Suppressor macrophage (primary cell): Measurements from ENCODE around the gene EIF3I.

Source experiments
- DNase-seq, 4 experiments: peaks; one replicate each; pipeline ENCODE4 v3.0.0-alpha.2; 2020 to 2022
- total RNA-seq, 17 experiments: gene quantifications; one replicate each; lab custom pipeline; 2026; ENCODE audit warnings: mixed read lengths in 6 of 17, inconsistent platforms in 3 of 17; lab: John Stamatoyannopoulos, UW

Gene EIF3I
- 74.1 to 172 (median 127) reads per million in 17 experiments for total RNA-seq

- DNase-seq, result peak; percentile 93 to 96 (median 96)
Measured at GRCh38 chr1:32221980-32222755, at the start of gene EIF3I, which contains the start of gene TMEM234. Gene EIF3I (plus strand): TSS chr1:32222407. CDS start chr1:32222442, 35 bp downstream. Gene TMEM234 (minus strand): TSS chr1:32222353. CDS start chr1:32222322, 31 bp downstream.

GRCh38 chr1:32172621-32173245 is 49.5 kb upstream of the EIF3I start:
- DNase-seq, result no peak

- peak; percentile 19 to 63 (median 53) for DNase-seq
Measured at GRCh38 chr1:32178380-32179192, 43.6 kb upstream of the EIF3I start.

- no peak for DNase-seq
Measured at GRCh38 chr1:32179193-32179442, 43.1 kb upstream of the EIF3I start.

GRCh38 chr1:32179443-32180185 is 42.6 kb upstream of the EIF3I start, which contains the start of gene TXLNA:
Gene TXLNA (plus strand): TSS chr1:32179675. CDS start chr1:32180346, 671 bp downstream.
- DNase-seq, result peak; percentile 94 to 98 (median 96)

- DNase-seq, result peak; percentile 48 to 75 (median 62)
Measured at GRCh38 chr1:32180186-32181060, 41.8 kb upstream of the EIF3I start.

- no peak for DNase-seq
Measured at GRCh38 chr1:32181065-32181464, 41.1 kb upstream of the EIF3I start.

DNA sequence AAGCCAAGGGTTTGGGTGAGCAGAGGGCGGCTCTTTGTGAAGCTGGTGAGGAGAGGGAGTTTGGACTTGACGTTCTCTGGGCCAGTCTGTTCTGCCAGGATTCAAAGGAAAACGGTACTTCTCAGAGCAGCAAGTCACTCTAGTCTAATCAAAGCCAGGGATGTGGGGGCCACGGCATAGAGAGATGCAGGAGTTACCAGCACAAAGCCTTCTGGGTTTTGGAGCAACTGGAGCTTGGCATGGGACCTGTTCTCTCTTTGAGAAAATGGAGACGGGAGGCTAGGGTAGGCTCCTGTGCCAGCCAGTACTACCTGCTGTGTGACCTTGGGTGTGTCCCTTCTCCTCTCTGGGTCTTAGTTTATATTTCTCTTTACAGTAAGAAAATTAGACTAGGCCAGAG is 40.6 kb upstream of the EIF3I start:
- DNase-seq, result no peak

- no peak for DNase-seq
Measured at GRCh38 chr1:32182060-32182459, 40.1 kb upstream of the EIF3I start.

DNA sequence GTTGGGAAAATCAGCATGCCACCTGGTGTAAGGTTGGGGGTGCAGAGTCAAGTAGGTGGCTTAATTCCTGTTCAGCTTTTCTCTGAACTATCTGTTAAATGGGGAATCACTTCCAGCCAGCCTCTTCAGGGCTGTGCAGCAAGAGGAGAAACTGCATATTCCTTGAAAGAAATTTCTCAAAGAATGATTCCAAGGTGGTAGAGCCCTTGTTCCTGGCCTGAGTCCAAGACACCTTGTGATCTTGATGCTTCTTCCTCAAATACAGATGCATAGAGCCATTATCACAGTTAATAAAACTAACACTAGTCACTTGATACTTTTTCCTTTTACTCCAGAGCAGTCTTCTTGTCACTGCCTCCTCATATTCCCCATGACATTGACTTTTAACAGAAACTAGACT is 37.6 kb upstream of the EIF3I start:
- peak; percentile 38 to 57 (median 52) for DNase-seq

DNA sequence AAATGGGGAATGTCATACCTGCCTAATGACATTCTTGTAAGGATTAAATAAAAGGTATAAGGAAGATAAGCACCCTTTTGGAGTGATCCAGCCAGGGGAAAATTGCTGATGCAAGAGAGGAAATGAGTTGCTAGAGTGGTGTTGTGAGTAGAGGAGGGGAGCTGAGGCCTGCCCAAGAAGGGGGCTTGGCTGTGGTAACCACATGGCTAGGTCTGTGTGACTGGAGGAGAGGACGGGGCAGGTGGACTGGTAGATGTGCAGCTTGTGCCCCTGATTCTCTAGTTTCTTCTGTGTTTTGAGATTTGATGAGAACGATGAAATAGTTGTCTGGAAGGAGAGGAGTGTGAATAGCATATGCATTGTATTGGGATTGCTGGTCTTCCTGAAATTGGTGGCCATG is 36.1 kb upstream of the EIF3I start:
- no peak for DNase-seq

DNA sequence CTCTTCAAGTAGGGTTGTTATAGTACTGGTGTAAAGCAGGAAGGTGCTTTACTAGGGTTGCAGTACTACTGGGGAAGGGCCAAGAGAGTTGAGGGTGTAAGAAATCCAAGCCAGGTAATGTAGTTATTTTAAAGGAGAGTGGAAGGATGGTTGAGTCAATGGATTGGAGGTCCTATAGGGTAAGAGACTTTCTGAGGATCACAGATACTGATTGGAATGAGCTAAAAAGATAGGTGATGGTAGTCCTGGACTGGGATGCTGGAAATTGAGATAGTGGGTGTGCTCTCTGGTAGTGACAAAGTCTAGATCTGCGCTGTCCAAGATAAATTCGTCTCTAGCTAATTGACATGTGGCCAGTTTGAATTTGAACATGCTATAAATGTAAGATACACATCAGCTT is 35.7 kb upstream of the EIF3I start:
- DNase-seq, result no peak

- DNase-seq, result no peak
Measured at GRCh38 chr1:32187850-32188249, 34.4 kb upstream of the EIF3I start.

GRCh38 chr1:32192220-32192948 is 29.8 kb upstream of the EIF3I start:
- DNase-seq, result no peak

DNA sequence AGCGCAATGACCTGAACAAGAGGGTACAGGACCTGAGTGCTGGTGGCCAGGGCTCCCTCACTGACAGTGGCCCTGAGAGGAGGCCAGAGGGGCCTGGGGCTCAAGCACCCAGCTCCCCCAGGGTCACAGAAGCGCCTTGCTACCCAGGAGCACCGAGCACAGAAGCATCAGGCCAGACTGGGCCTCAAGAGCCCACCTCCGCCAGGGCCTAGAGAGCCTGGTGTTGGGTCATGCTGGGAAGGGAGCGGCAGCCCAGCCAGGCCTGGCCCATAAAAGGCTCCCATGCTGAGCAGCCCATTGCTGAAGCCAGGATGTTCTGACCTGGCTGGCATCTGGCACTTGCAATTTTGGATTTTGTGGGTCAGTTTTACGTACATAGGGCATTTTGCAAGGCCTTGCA is 27.2 kb upstream of the EIF3I start:
- DNase-seq, result no peak

DNA sequence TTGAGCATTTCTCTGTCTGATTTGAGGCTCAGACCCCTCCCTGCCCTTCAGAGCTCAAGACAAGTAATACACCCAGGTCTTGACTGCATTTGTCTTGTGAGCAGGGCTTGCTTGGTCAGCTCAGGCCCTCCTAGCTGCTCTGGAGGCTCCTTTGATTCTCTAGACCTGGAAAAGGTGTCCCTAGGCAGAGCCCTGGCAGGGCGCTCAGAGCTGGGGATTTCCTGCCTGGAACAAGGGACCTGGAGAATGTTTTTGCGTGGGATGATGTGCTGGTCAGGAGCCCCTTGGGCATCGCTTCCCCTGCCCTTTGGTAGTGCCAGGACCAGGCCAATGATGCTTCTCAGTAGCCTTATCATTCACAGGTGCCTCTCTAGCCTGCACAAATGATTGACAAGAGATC is 26.7 kb upstream of the EIF3I start:
- DNase-seq, result no peak

DNA sequence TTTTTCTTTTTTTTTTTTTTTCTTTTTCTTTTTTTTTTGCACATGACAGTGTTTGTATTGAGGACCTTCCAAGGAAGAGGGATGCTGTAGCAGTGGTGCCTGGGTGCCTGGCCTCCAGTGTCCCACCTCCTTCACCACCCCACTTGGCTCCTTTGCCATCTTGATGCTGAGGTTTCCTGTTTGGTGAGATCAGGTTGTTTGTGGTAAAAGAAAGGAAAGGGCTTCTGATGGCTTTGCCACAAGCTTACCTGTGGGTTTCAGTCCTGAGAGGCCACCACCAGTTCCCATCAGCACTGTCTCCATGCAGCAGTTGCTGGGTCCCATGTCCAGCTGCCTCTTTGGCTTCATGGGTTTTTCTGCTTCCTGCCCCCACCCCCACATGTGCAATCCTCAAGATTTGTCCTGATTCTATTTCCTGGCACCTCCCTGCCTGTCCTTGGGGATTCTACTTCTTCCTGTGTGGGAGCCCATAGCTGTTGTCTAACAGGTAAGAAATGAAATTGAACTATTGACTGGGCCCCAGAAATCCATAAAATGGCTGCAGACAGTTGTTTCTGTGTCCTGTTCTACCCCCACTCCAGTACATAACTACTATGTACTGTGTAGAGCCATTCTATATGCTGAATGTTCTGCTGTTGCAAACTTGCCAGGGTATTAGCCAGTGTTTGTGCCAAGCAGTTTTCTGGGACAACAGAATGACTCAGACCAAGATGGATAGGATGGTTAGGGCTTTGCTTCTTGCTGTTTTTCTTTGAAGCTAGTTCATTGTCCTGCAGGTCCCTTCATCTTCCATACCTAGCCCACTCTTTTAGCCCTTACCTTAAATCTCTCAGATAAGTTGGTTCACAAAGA is 26.0 kb upstream of the EIF3I start:
- DNase-seq, result no peak

DNA sequence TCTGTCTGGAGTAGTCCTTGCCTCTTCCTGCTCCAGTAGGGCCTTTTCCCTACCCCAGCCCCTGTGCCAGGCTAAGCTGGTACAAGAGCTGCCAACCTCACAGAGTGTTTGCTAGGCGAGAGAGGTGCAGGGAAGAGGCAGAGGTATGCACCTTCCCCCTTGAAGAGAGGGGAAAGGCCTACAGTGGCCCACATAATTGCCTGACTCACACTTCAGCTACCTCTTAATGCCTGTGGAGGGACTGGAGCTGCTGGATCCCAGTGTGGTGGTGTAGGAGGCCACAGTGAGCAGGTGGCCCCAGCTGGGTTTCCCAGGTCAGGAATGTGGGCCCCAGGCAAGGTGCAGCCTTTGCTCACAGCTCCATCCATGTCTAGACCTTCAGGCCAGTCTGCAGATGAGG is 25.1 kb upstream of the EIF3I start:
- DNase-seq, result no peak

DNA sequence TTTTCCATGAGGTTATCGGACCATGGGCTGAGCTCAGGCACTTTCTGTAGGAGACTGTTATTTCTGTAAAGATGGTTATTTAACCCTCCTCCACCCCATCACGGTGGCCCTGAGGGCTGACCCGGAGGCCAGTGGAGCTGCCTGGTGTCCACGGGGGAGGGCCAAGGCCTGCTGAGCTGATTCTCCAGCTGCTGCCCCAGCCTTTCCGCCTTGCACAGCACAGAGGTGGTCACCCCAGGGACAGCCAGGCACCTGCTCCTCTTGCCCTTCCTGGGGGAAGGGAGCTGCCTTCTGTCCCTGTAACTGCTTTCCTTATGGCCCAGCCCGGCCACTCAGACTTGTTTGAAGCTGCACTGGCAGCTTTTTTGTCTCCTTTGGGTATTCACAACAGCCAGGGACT is 24.4 kb upstream of the EIF3I start:
- DNase-seq, result no peak
